Lower lobe of right lung (tissue), 2 donors: ENCODE results near the gene RBFOX2. TPM values are rescaled to one million over a fixed set of nuclear protein-coding genes. Genes with fewer than 3 reads are reported as not detected.
A peak's percentile ranks its signal among the peaks of the same experiment; 100 is the strongest.

Experiments
- ATAC-seq, 2 donors: fragments of 200-7000 bp; cut with Tn5 transposase; one replicate each; pipeline ENCODE4 v1.9.1; 2020 to 2022; ENCODE audit warnings: mild to moderate bottlenecking in 2 of 2, moderate library complexity in 2 of 2
- DNase-seq: peaks from one replicate; pipeline ENCODE4 v3.0.0-alpha.2; 2020
- H3K27ac ChIP-seq: fragments of 200-600 bp; one replicate; pipeline ENCODE4 v1.8.0; 2022
- H3K27me3 ChIP-seq: fragments of 200-600 bp; one replicate; pipeline ENCODE4 v1.8.0; 2022; ENCODE audit warnings: low read depth
- H3K36me3 ChIP-seq: fragments of 200-600 bp; one replicate; pipeline ENCODE4 v1.8.0; 2022; ENCODE audit warnings: mild to moderate bottlenecking
- H3K4me1 ChIP-seq: fragments of 200-600 bp; one replicate; pipeline ENCODE4 v1.8.0; 2022
- H3K4me3 ChIP-seq: fragments of 200-600 bp; one replicate; pipeline ENCODE4 v1.8.0; 2022; ENCODE audit warnings: mild to moderate bottlenecking
- H3K9me3 ChIP-seq: fragments of 200-600 bp; one replicate; pipeline ENCODE4 v1.8.0; 2022
- CTCF ChIP-seq: fragments of 200-600 bp; IDR thresholded peaks from one replicate; pipeline ENCODE4 v1.8.0; 2022; ENCODE audit warnings: antibody characterized with exemption, mild to moderate bottlenecking
- intact Hi-C: fragments of 100-400 bp; cut with DNase I; formaldehyde crosslinking; loops from one replicate; pipeline ENCODE4 v1.11.0; 2022
- total RNA-seq: library from RNA; stranded (reverse); fragmentation: NEBNext Ultra II Directional; extraction: Animal tissue kit (Norgen Biotek cat#: 25700); gene quantifications from one replicate; pipeline ENCODE4 v1.2.1, GENCODE V29; 2021
- donor health status: DM: no; HTN: yes; CAD: no; lungs with severe emphysema.

Gene RBFOX2
- total RNA-seq, 1 donor from 2014 or later = 50.1 TPM

DNA sequence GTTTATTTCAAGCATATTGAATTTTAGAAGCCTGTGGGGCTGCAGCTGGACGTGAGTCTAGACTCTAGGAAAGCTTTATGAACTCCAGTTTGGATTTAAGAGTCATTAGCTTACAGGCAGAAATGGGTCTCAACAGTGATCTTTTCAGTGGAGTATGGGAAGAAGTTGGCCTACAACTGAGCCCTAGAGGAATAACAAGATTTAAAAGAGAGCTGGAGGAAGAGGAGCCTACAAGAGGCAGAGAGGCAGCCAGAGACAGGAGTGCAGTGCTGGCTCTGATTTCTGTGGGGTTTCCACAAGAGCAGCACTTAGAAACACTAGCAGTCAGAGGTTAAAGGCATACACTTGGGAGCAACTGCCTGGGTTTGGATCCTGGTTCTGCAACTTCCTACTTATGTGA is 293.1 kb downstream of the RBFOX2 start:
- Histone ChIP-seq H3K36me3 (peaks cover 18% of the 10 kb centered on the region), H3K27me3 (no peaks in the 10 kb centered on the region), H3K4me1 (no peaks in the 10 kb centered on the region), H3K4me3 (no peak overlapping the region), H3K27ac (no peak overlapping the region), H3K9me3 (no peaks in the 10 kb centered on the region)
- DNase-seq (no peak), ATAC-seq (no peak)
- intact Hi-C loops = no loop called here
- no peak for TF ChIP-seq CTCF

- ATAC-seq (no peak), DNase-seq (no peak)
- Histone ChIP-seq H3K36me3 (peaks cover 14% of the 10 kb centered on the region), H3K9me3 (no peaks in the 10 kb centered on the region), H3K27ac (no peak overlapping the region), H3K4me1 (no peaks in the 10 kb centered on the region), H3K4me3 (no peak overlapping the region), H3K27me3 (no peaks in the 10 kb centered on the region)
- TF ChIP-seq CTCF = no peak
- intact Hi-C loops = no loop called here
Measured at GRCh38 chr22:35734517-35734827, 294.2 kb downstream of the RBFOX2 start.

DNA sequence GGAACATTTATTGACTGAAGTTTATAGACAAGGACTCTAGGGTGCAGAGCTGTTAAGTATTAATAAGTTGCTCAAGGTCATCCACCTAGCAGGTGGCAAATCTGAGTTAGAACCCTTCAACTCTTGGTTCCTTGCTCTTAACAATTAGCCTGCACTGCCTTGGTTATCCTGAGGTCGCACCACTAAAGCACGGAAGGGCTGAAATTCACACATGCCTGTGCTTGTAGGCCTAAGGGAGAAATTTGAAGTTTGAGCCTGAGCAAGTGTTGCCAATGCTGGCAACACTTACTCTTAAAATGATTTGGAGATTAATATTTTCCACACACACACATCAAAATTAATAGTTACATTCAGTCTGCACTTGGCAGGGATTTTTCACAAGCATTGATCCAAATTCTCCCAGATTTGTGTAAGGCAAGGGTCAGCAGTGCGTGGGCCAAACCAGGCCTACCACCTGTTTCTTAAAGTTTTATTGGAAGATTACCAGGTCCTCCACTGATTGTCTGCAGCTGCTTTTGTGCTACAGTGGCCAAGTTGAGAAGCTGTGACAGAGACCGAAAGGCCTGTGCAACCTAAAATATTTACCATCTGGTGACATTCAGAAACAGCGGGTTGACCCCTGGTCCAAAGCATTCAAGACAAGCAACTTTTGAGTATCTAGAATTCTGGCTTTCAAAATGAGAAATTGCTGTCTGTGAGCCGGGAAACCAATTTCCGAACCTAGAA is 294.7 kb downstream of the RBFOX2 start:
- intact Hi-C loops = no loop called here
- DNase-seq = no peak
- ATAC-seq = peak in 1 of 2 donors; percentile 14
- Histone ChIP-seq H3K27me3 (no peaks in the 10 kb centered on the region), H3K4me3 (no peak overlapping the region), H3K27ac (no peak overlapping the region), H3K36me3 (peaks cover 9% of the 10 kb centered on the region), H3K9me3 (no peaks in the 10 kb centered on the region), H3K4me1 (no peaks in the 10 kb centered on the region)
- TF ChIP-seq CTCF = no peak

- peaks cover under 1% of the 10 kb centered on the region for H3K36me3 ChIP-seq
- ATAC-seq (no peak), DNase-seq (no peak)
- no peak overlapping the region for H3K27ac ChIP-seq
- no peak for TF ChIP-seq CTCF
- no peak overlapping the region for H3K4me3 ChIP-seq
- no peaks in the 10 kb centered on the region for H3K27me3 ChIP-seq
- no peaks in the 10 kb centered on the region for H3K4me1 ChIP-seq
- intact Hi-C loops = no loop called here
- no peaks in the 10 kb centered on the region for H3K9me3 ChIP-seq
Measured at GRCh38 chr22:35733036-35733435, 295.6 kb downstream of the RBFOX2 start.

DNA sequence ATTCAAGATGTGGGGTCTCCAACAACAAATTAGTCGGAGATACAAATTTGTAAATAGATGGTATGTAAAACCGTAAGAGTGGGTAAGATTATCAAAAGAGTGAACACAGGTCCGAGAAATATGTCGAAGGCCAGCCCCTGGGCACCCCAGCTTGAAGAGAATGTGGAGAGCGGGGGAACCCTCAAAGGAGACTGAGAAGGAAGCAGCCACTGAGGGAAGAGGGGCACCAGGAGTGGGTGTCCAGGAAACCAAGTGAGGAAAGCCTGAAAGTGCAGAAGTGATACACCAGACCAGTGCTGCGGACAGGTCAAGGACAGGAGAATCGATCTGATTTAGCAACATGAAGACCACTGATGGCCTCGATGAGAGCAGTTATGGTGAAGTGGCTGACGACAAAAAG is 296.5 kb downstream of the RBFOX2 start:
- ATAC-seq (no peak), DNase-seq (no peak)
- peaks cover 4% of the 10 kb centered on the region for H3K4me1 ChIP-seq
- no peak overlapping the region for H3K27ac ChIP-seq
- H3K27me3 ChIP-seq = no peaks in the 10 kb centered on the region
- H3K4me3 ChIP-seq = no peak overlapping the region
- H3K9me3 ChIP-seq = no peaks in the 10 kb centered on the region
- intact Hi-C loops = no loop called here
- no peaks in the 10 kb centered on the region for H3K36me3 ChIP-seq
- no peak for TF ChIP-seq CTCF

- no peaks in the 10 kb centered on the region for H3K9me3 ChIP-seq
- no peaks in the 10 kb centered on the region for H3K36me3 ChIP-seq
- DNase-seq = no peak
- peaks cover 4% of the 10 kb centered on the region for H3K4me1 ChIP-seq
- no peak for TF ChIP-seq CTCF
- ATAC-seq = no peak
- H3K27ac ChIP-seq = no peak overlapping the region
- intact Hi-C loops = no loop called here
- no peaks in the 10 kb centered on the region for H3K27me3 ChIP-seq
- H3K4me3 ChIP-seq = no peak overlapping the region
Measured at GRCh38 chr22:35731321-35731720, 297.3 kb downstream of the RBFOX2 start.
